Psoas muscle (tissue), 8 donors: ENCODE measurements around the gene FAM120B. TPM values are rescaled to one million over a fixed set of nuclear protein-coding genes. Genes with fewer than 3 reads are reported as not detected.

ENCODE experiments used
- ATAC-seq, 4 donors: fragments of 200-7000 bp; cut with Tn5 transposase; one replicate each; pipeline ENCODE4 v1.9.1; 2020; ENCODE audit warnings: moderate library complexity in 3 of 4, mild to moderate bottlenecking in 2 of 4
- DNase-seq, 2 donors: peaks; one replicate each; pipeline ENCODE4 v3.0.0-alpha.2; 2020
- H3K27ac ChIP-seq: fragments of 200-600 bp; one replicate; pipeline ENCODE4 v1.8.0; 2022
- H3K27me3 ChIP-seq, 3 donors: fragments of 200-600 bp in 1 of 3; one replicate each; pipeline versions ENCODE4 v1.6.1 to v1.8.0; 2013 to 2022; ENCODE audit warnings: low read length in 2 of 3, mild to moderate bottlenecking in 2 of 3, moderate library complexity in 1 of 3; ENCODE audit not compliant: insufficient read depth in 3 of 3
- H3K36me3 ChIP-seq, 2 donors: fragments of 200-600 bp in 1 of 2; one replicate each; pipeline versions ENCODE4 v1.6.1 to v1.8.0; 2013 to 2022; ENCODE audit warnings: low read depth in 1 of 2, mild to moderate bottlenecking in 1 of 2, moderate library complexity in 1 of 2; ENCODE audit not compliant: insufficient read depth in 1 of 2
- H3K4me1 ChIP-seq: fragments of 200-600 bp; one replicate; pipeline ENCODE4 v1.8.0; 2022
- H3K4me3 ChIP-seq: fragments of 200-600 bp; one replicate; pipeline ENCODE4 v1.8.0; 2022; ENCODE audit warnings: mild to moderate bottlenecking
- H3K9me3 ChIP-seq: fragments of 200-600 bp; one replicate; pipeline ENCODE4 v1.8.0; 2022
- CTCF ChIP-seq: fragments of 200-600 bp; IDR thresholded peaks from one replicate; pipeline ENCODE4 v1.8.0; 2022; ENCODE audit warnings: antibody characterized with exemption
- WGBS, 3 donors: extraction: QIAGEN DNeasy Blood & Tissue Kit; methylation state at CpG; one replicate each; pipeline versions ENCODE4 v1.1.6 to v1.1.7; 2013; 5-methylcytosine and 5-hydroxymethylcytosine counted together
- intact Hi-C, 2 donors: fragments of 100-400 bp; cut with DNase I; formaldehyde crosslinking; loops; one replicate each; pipeline versions ENCODE4 v1.11.0 to v1.14.2; 2022
- polyA plus RNA-seq, 3 donors: library from polyadenylated mRNA; stranded (reverse); fragments of 200-250 nt; gene quantifications; one replicate each; pipeline ENCODE4 v1.2.3, GENCODE V29; 2013
- total RNA-seq, 4 donors: library from RNA; stranded (reverse); fragmentation: NEBNext Ultra II Directional in 2 of 4; extraction: Animal tissue kit (Norgen Biotek cat#: 25700) in 2 of 4; gene quantifications; one replicate each; pipeline versions ENCODE4 v1.2.1 to v1.2.4, GENCODE V29; 2021 to 2023
- donor health status: healthy with polysubstance abuse.
- donor health status: DM: no; HTN: no; CAD: no; lungs with moderate emphysema.
- donor health status: Bipolar disorder and iron deficiency.
- donor health status: healthy.
- donor health status: DM: yes; HTN: yes; CAD: no.
- donor health status: DM: no; HTN: no; CAD: no.
- donor health status: DM: no; HTN: no; CAD: no.
- donor health status: DM: yes; HTN: yes; CAD: no.

FAM120B gene
- total and polyA plus RNA-seq, 7 donors: 9.2 to 24.2 (median 19.4) TPM

- Histone ChIP-seq H3K9me3 (no peaks in the 10 kb centered on the region), H3K4me1 (peaks cover 10% of the 10 kb centered on the region), H3K36me3 (no peaks in the 10 kb centered on the region), H3K27ac (no peak overlapping the region), H3K27me3 (no peaks in the 10 kb centered on the region), H3K4me3 (no peak overlapping the region)
- intact Hi-C loops: no loop called here
- peak in 1 of 2 donors; percentile 50 for DNase-seq
- no peak for TF ChIP-seq CTCF
- WGBS, 3 donors: 72 to 78% (median 75%) methylated on average over 15 of the region's 15 CpGs
- ATAC-seq: no peak
Measured at GRCh38 chr6:170444811-170445211, 138.3 kb downstream of the FAM120B start.

- intact Hi-C loops: no loop called here
- H3K27ac ChIP-seq: no peak overlapping the region
- H3K36me3 ChIP-seq: no peaks in the 10 kb centered on the region
- H3K27me3 ChIP-seq: no peaks in the 10 kb centered on the region
- H3K4me1 ChIP-seq: peaks cover 4% of the 10 kb centered on the region
- peak overlapping the region; percentile 15 for H3K4me3 ChIP-seq
- 56 to 67% (median 58%) methylated on average over 17 of the region's 17 CpGs for WGBS, 3 donors
- ATAC-seq (peak; percentile 39 to 60 (median 53)), DNase-seq (peak; percentile 38 to 77)
- no peak for TF ChIP-seq CTCF
- no peaks in the 10 kb centered on the region for H3K9me3 ChIP-seq
Measured at GRCh38 chr6:170445487-170445886, 138.9 kb downstream of the FAM120B start.

- intact Hi-C loops: no loop called here
- no peak for TF ChIP-seq CTCF
- Histone ChIP-seq H3K4me3 (no peak overlapping the region), H3K27me3 (no peaks in the 10 kb centered on the region), H3K36me3 (no peaks in the 10 kb centered on the region), H3K9me3 (no peaks in the 10 kb centered on the region), H3K4me1 (peaks cover 4% of the 10 kb centered on the region), H3K27ac (no peak overlapping the region)
- DNase-seq (peak in 1 of 2 donors; percentile 55), ATAC-seq (peak in 1 of 4 donors; percentile 39)
- 68 to 79% (median 69%) methylated on average over 9 of the region's 9 CpGs for WGBS, 3 donors
Measured at GRCh38 chr6:170445971-170446370, 139.4 kb downstream of the FAM120B start.

- WGBS, 3 donors: 89 to 95% (median 94%) methylated on average over 15 of the region's 15 CpGs
- no peak for DNase-seq
- Histone ChIP-seq H3K27me3 (no peaks in the 10 kb centered on the region), H3K4me1 (peaks cover 4% of the 10 kb centered on the region), H3K27ac (no peak overlapping the region), H3K36me3 (no peaks in the 10 kb centered on the region), H3K9me3 (no peaks in the 10 kb centered on the region), H3K4me3 (no peak overlapping the region)
- no peak for TF ChIP-seq CTCF
- peak in 1 of 4 donors; percentile 8 for ATAC-seq
- intact Hi-C loops: no loop called here
Measured at GRCh38 chr6:170446841-170447560, 140.4 kb downstream of the FAM120B start.

- TF ChIP-seq CTCF: no peak
- intact Hi-C loops: no loop called here
- ATAC-seq (no peak), DNase-seq (no peak)
- Histone ChIP-seq H3K4me3 (no peak overlapping the region), H3K36me3 (no peaks in the 10 kb centered on the region), H3K4me1 (peaks cover 4% of the 10 kb centered on the region), H3K9me3 (no peaks in the 10 kb centered on the region), H3K27me3 (no peaks in the 10 kb centered on the region), H3K27ac (no peak overlapping the region)
- WGBS, 3 donors: 89 to 96% (median 92%) methylated on average over 14 of the region's 14 CpGs
Measured at GRCh38 chr6:170447561-170447930, 141.0 kb downstream of the FAM120B start.
